Measurements from ENCODE around the gene ZNF440. TPM values are rescaled to one million over a fixed set of nuclear protein-coding genes. Genes with fewer than 3 reads are reported as not detected.

The ZNF440 gene
- total RNA-seq, 1 experiment from 2014 or later: 11.4 TPM

GRCh38 chr19:11873762-11874161 lies 59.7 kb downstream of the ZNF440 start:
- Histone ChIP-seq H3K4me2 (ENCODE audit: low read length) (no peak overlapping the region), H3K4me3 (replicated peaks in 1 of 2; ENCODE audit: low read depth in 1 of 2, low read length in 2 of 2) (no peak overlapping the region), H2AFZ (ENCODE audit: low read depth, low read length, poor library complexity, severe bottlenecking) (no peak overlapping the region), H3K36me3 (ENCODE audit: control insufficient read depth in 1 of 2, insufficient read depth in 2 of 2, low read length in 2 of 2) (no peaks in the 10 kb centered on the region), H3K4me1 (ENCODE audit: control insufficient read depth in 1 of 2, insufficient read depth in 2 of 2, low read length in 2 of 2) (no peaks in the 10 kb centered on the region), H3K9me3 (ENCODE audit: control insufficient read depth in 1 of 2, insufficient read depth in 1 of 2, low read depth in 1 of 2, low read length in 2 of 2) (peaks cover under 1 to 14% of the 10 kb centered on the region in 2 experiments; a peak in 3 of 4 replicates), H3K27ac (ENCODE audit: low read depth, low read length) (no peak overlapping the region), H3K9me2 (ENCODE audit: insufficient read depth) (no peaks in the 10 kb centered on the region), H3K79me2 (ENCODE audit: insufficient read depth, low read length) (no peaks in the 10 kb centered on the region), H3K27me3 (ENCODE audit: insufficient read depth, low read length) (no peaks in the 10 kb centered on the region), H3K9ac (ENCODE audit: low read length) (no peak overlapping the region), H4K20me1 (ENCODE audit: insufficient read depth) (no peaks in the 10 kb centered on the region)
- ChIA-PET RAD21 (ENCODE audit: low non-redundant PET in 1 of 2, low total read pairs in 2 of 2, uncharacterized antibody in 2 of 2, unreplicated experiment in 2 of 2) (no interaction called here), POLR2A (no interaction called here), CTCF (no interaction called here)
- BruUV-seq (replicated peaks): no TSS peak
- DNase-seq (ENCODE audit: low read depth, low spot score) (no peak), ATAC-seq (no peak)
- no peak for TF ChIP-seq FOSL1 (IDR thresholded peaks at IDR 0.05; ENCODE audit: low read depth)
- no peak for TF ChIP-seq ELF1 (IDR thresholded peaks at IDR 0.05; ENCODE audit: borderline replicate concordance, low read depth)
- no peak for TF ChIP-seq POLR2AphosphoS5 (IDR thresholded peaks at IDR 0.05; ENCODE audit: low read depth, low read length)
- no peak for TF ChIP-seq CBX3 (IDR thresholded peaks at IDR 0.05; ENCODE audit: low read depth)
- TF ChIP-seq EZH2 (IDR thresholded peaks at IDR 0.05): no peak
- no peak for TF ChIP-seq CEBPB (IDR thresholded peaks at IDR 0.05; ENCODE audit: low read depth)
- no peak for TF ChIP-seq ATF3 (IDR thresholded peaks at IDR 0.05)
- no peak for TF ChIP-seq ZFX (IDR thresholded peaks at IDR 0.05)
- TF ChIP-seq, protein P1, sequence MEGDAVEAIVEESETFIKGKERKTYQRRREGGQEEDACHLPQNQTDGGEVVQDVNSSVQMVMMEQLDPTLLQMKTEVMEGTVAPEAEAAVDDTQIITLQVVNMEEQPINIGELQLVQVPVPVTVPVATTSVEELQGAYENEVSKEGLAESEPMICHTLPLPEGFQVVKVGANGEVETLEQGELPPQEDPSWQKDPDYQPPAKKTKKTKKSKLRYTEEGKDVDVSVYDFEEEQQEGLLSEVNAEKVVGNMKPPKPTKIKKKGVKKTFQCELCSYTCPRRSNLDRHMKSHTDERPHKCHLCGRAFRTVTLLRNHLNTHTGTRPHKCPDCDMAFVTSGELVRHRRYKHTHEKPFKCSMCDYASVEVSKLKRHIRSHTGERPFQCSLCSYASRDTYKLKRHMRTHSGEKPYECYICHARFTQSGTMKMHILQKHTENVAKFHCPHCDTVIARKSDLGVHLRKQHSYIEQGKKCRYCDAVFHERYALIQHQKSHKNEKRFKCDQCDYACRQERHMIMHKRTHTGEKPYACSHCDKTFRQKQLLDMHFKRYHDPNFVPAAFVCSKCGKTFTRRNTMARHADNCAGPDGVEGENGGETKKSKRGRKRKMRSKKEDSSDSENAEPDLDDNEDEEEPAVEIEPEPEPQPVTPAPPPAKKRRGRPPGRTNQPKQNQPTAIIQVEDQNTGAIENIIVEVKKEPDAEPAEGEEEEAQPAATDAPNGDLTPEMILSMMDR (IDR thresholded peaks at IDR 0.05 in 2 of 3, conservative IDR thresholded peaks at IDR 0.05 in 1 of 3; ENCODE audit: borderline replicate concordance in 1 of 3, insufficient read depth in 1 of 3, low read depth in 2 of 3, low read length in 2 of 3): no peak
- TF ChIP-seq SIN3A (IDR thresholded peaks at IDR 0.05; ENCODE audit: low read depth): no peak
- TF ChIP-seq, protein P2, sequence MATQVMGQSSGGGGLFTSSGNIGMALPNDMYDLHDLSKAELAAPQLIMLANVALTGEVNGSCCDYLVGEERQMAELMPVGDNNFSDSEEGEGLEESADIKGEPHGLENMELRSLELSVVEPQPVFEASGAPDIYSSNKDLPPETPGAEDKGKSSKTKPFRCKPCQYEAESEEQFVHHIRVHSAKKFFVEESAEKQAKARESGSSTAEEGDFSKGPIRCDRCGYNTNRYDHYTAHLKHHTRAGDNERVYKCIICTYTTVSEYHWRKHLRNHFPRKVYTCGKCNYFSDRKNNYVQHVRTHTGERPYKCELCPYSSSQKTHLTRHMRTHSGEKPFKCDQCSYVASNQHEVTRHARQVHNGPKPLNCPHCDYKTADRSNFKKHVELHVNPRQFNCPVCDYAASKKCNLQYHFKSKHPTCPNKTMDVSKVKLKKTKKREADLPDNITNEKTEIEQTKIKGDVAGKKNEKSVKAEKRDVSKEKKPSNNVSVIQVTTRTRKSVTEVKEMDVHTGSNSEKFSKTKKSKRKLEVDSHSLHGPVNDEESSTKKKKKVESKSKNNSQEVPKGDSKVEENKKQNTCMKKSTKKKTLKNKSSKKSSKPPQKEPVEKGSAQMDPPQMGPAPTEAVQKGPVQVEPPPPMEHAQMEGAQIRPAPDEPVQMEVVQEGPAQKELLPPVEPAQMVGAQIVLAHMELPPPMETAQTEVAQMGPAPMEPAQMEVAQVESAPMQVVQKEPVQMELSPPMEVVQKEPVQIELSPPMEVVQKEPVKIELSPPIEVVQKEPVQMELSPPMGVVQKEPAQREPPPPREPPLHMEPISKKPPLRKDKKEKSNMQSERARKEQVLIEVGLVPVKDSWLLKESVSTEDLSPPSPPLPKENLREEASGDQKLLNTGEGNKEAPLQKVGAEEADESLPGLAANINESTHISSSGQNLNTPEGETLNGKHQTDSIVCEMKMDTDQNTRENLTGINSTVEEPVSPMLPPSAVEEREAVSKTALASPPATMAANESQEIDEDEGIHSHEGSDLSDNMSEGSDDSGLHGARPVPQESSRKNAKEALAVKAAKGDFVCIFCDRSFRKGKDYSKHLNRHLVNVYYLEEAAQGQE (IDR thresholded peaks at IDR 0.05; ENCODE audit: low read depth): no peak
- no peak for TF ChIP-seq RAD21 (IDR thresholded peaks at IDR 0.05; ENCODE audit: low read depth)
- TF ChIP-seq TCF7L2 (IDR thresholded peaks at IDR 0.05; ENCODE audit: borderline replicate concordance, extremely low read depth, insufficient read depth, insufficient read length): no peak
- no peak for TF ChIP-seq EZH2phosphoT487 (IDR thresholded peaks at IDR 0.05; ENCODE audit: borderline replicate concordance)
- TF ChIP-seq, protein P3, sequence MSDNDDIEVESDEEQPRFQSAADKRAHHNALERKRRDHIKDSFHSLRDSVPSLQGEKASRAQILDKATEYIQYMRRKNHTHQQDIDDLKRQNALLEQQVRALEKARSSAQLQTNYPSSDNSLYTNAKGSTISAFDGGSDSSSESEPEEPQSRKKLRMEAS (IDR thresholded peaks at IDR 0.05): no peak
- no peak for TF ChIP-seq ZNF274 (IDR thresholded peaks at IDR 0.05; ENCODE audit: low read depth, low read length)
- intact Hi-C loops (cut with micrococcal nuclease): no loop called here
